Hepatocyte (in vitro differentiated cells): Measurements from ENCODE around the gene CASP14. TPM values are rescaled to one million over a fixed set of nuclear protein-coding genes. Genes with fewer than 3 reads are reported as not detected.
A peak's percentile ranks its signal among the peaks of the same experiment; 100 is the strongest.
"Not testable (repeated sequence)": the region's sequence is repeated elsewhere in the genome, so short reads cannot be mapped to it uniquely, and the experiment has no call there.

Experiments used
- DNase-seq: peaks from one replicate; pipeline ENCODE4 v3.0.0-alpha.2; 2016; ENCODE audit warnings: low spot score
- H2AFZ ChIP-seq: fragments of 200-600 bp; sonication (generic); 2 replicates; pipeline ENCODE4 v1.6.0; 2016; ENCODE audit warnings: antibody characterized with exemption, mild to moderate bottlenecking
- H3K27ac ChIP-seq: fragments of 200-600 bp; sonication (generic); 2 replicates; pipeline ENCODE4 v1.5.1; 2016; ENCODE audit warnings: mild to moderate bottlenecking
- H3K27me3 ChIP-seq: fragments of 200-600 bp; sonication (generic); 2 replicates; pipeline ENCODE4 v1.6.1; 2016
- H3K36me3 ChIP-seq: fragments of 200-600 bp; sonication (generic); replicated peaks from 2 replicates; pipeline ENCODE4 v1.5.1; 2016; ENCODE audit warnings: low read depth; ENCODE audit not compliant: insufficient read depth
- H3K4me1 ChIP-seq: fragments of 200-600 bp; sonication (generic); 2 replicates; pipeline ENCODE4 v1.5.1; 2016; ENCODE audit warnings: mild to moderate bottlenecking, moderate library complexity; ENCODE audit not compliant: insufficient read depth
- H3K4me2 ChIP-seq: fragments of 200-600 bp; sonication (generic); 2 replicates; pipeline ENCODE4 v1.6.0; 2016
- H3K4me3 ChIP-seq: fragments of 200-600 bp; sonication (generic); 2 replicates; pipeline ENCODE4 v1.5.1; 2016; ENCODE audit warnings: mild to moderate bottlenecking
- H3K79me2 ChIP-seq: fragments of 200-600 bp; sonication (generic); 2 replicates; pipeline ENCODE4 v1.6.0; 2017; ENCODE audit warnings: mild to moderate bottlenecking
- H3K9me2 ChIP-seq: fragments of 200-600 bp; sonication (generic); replicated peaks from 2 replicates; pipeline ENCODE4 v1.6.0; 2017; ENCODE audit warnings: mild to moderate bottlenecking; ENCODE audit not compliant: insufficient read depth
- H3K9me3 ChIP-seq: fragments of 200-600 bp; sonication (generic); 2 replicates; pipeline ENCODE4 v1.5.1; 2016; ENCODE audit warnings: low read depth, mild to moderate bottlenecking
- H4K20me1 ChIP-seq: fragments of 200-600 bp; sonication (generic); 2 replicates; pipeline ENCODE4 v1.6.0; 2016; ENCODE audit warnings: mild to moderate bottlenecking; ENCODE audit not compliant: insufficient read depth, poor library complexity, severe bottlenecking
- EZH2 ChIP-seq: fragments of 200-600 bp; sonication (generic); IDR thresholded peaks from 2 replicates; pipeline ENCODE4 v1.6.1; 2016; ENCODE audit warnings: antibody characterized with exemption, mild to moderate bottlenecking, borderline replicate concordance
- EZH2phosphoT487 ChIP-seq: fragments of 200-600 bp; sonication (generic); IDR thresholded peaks from one replicate; pipeline ENCODE4 v1.6.1; 2018; ENCODE audit warnings: antibody characterized with exemption, mild to moderate bottlenecking, low read depth, moderate library complexity; ENCODE audit not compliant: unreplicated experiment, severe bottlenecking
- WGBS: methylation state at CpG from one replicate; pipeline ENCODE4 v1.1.6; 2016; ENCODE audit warnings: low lambda C conversion rate; ENCODE audit errors: missing lambda C conversion rate; 5-methylcytosine and 5-hydroxymethylcytosine counted together
- polyA plus RNA-seq: library from polyadenylated mRNA; unstranded; fragments of >200 nt; fragmentation: Nextera tagmentation; extraction: Ambion mirVana; gene quantifications from 2 replicates; pipeline ENCODE4 v1.2.1, GENCODE V29; 2016
- total RNA-seq: library from RNA; depleted of rRNA; stranded (reverse); fragments of >200 nt; gene quantifications from 2 replicates; pipeline ENCODE4 v1.2.3, GENCODE V29; 2014
- TF ChIP-seq, protein P1 (sequence below): fragments of 200-600 bp; sonication (generic); IDR thresholded peaks from 2 replicates; pipeline ENCODE4 v1.5.1; 2016; ENCODE audit warnings: antibody characterized with exemption, mild to moderate bottlenecking; ENCODE audit not compliant: poor library complexity

CASP14 gene
- total and polyA plus RNA-seq, 2 experiments from 2014 or later = not detected

- no peak overlapping the region for H3K27ac ChIP-seq
- no peak overlapping the region for H3K4me2 ChIP-seq
- H3K79me2 ChIP-seq = no peaks in the 10 kb centered on the region
- H3K4me3 ChIP-seq = no peak overlapping the region
- 81% methylated on average over 11 of the region's 11 CpGs for WGBS
- no peaks in the 10 kb centered on the region for H3K9me3 ChIP-seq
- no peaks in the 10 kb centered on the region for H3K9me2 ChIP-seq
- no peaks in the 10 kb centered on the region for H3K36me3 ChIP-seq
- no peak overlapping the region for H2AFZ ChIP-seq
- no peaks in the 10 kb centered on the region for H3K4me1 ChIP-seq
- DNase-seq = no peak
- peaks cover 29% of the 10 kb centered on the region for H3K27me3 ChIP-seq
- H4K20me1 ChIP-seq = no peaks in the 10 kb centered on the region
- no peak for TF ChIP-seq EZH2phosphoT487
- TF ChIP-seq, protein P1, sequence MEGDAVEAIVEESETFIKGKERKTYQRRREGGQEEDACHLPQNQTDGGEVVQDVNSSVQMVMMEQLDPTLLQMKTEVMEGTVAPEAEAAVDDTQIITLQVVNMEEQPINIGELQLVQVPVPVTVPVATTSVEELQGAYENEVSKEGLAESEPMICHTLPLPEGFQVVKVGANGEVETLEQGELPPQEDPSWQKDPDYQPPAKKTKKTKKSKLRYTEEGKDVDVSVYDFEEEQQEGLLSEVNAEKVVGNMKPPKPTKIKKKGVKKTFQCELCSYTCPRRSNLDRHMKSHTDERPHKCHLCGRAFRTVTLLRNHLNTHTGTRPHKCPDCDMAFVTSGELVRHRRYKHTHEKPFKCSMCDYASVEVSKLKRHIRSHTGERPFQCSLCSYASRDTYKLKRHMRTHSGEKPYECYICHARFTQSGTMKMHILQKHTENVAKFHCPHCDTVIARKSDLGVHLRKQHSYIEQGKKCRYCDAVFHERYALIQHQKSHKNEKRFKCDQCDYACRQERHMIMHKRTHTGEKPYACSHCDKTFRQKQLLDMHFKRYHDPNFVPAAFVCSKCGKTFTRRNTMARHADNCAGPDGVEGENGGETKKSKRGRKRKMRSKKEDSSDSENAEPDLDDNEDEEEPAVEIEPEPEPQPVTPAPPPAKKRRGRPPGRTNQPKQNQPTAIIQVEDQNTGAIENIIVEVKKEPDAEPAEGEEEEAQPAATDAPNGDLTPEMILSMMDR = no peak
- TF ChIP-seq EZH2 = no peak
These were observed 37.9 kb downstream of the CASP14 start for GRCh38 chr19:15087182-15087581.

- H3K36me3 ChIP-seq = no peaks in the 10 kb centered on the region
- TF ChIP-seq, protein P1 = peak; percentile 64
- no peak for TF ChIP-seq EZH2phosphoT487
- TF ChIP-seq EZH2 = no peak
- H3K9me2 ChIP-seq = no peaks in the 10 kb centered on the region
- no peaks in the 10 kb centered on the region for H4K20me1 ChIP-seq
- H3K4me3 ChIP-seq = no peak overlapping the region
- DNase-seq = peak; percentile 82
- H2AFZ ChIP-seq = no peak overlapping the region
- H3K9me3 ChIP-seq = no peaks in the 10 kb centered on the region
- H3K27ac ChIP-seq = no peak overlapping the region
- no peaks in the 10 kb centered on the region for H3K79me2 ChIP-seq
- H3K4me2 ChIP-seq = peak overlapping the region; percentile 62
- WGBS = 35% methylated on average over 13 of the region's 13 CpGs
- no peaks in the 10 kb centered on the region for H3K4me1 ChIP-seq
- H3K27me3 ChIP-seq = peaks cover 12% of the 10 kb centered on the region
These were observed 42.9 kb downstream of the CASP14 start for GRCh38 chr19:15091918-15092753.

- H2AFZ ChIP-seq = no peak overlapping the region
- no peaks in the 10 kb centered on the region for H3K4me1 ChIP-seq
- no peaks in the 10 kb centered on the region for H3K9me3 ChIP-seq
- H3K27ac ChIP-seq = no peak overlapping the region
- WGBS = 94% methylated on average over 2 of the region's 2 CpGs
- H4K20me1 ChIP-seq = no peaks in the 10 kb centered on the region
- no peaks in the 10 kb centered on the region for H3K79me2 ChIP-seq
- no peaks in the 10 kb centered on the region for H3K36me3 ChIP-seq
- no peak overlapping the region for H3K4me2 ChIP-seq
- TF ChIP-seq EZH2 (no peak), EZH2phosphoT487 (no peak)
- peaks cover 3% of the 10 kb centered on the region for H3K27me3 ChIP-seq
- H3K9me2 ChIP-seq = no peaks in the 10 kb centered on the region
- no peak overlapping the region for H3K4me3 ChIP-seq
- no peak for DNase-seq
These were observed 43.7 kb downstream of the CASP14 start for GRCh38 chr19:15093001-15093400.

- no peak for DNase-seq
- no peak for TF ChIP-seq EZH2
- TF ChIP-seq EZH2phosphoT487 = no peak
- TF ChIP-seq, protein P1 = no peak
- Histone ChIP-seq H3K27me3 (no peaks in the 10 kb centered on the region), H3K4me3 (no peak overlapping the region), H3K4me2 (no peak overlapping the region), H3K9me3 (no peaks in the 10 kb centered on the region), H2AFZ (no peak overlapping the region), H3K4me1 (no peaks in the 10 kb centered on the region), H3K36me3 (no peaks in the 10 kb centered on the region), H3K79me2 (no peaks in the 10 kb centered on the region), H3K27ac (no peak overlapping the region), H3K9me2 (no peaks in the 10 kb centered on the region), H4K20me1 (no peaks in the 10 kb centered on the region)
- WGBS = 73% methylated on average over 3 of the region's 3 CpGs
These were observed 46.9 kb downstream of the CASP14 start for GRCh38 chr19:15096223-15096622.

DNA sequence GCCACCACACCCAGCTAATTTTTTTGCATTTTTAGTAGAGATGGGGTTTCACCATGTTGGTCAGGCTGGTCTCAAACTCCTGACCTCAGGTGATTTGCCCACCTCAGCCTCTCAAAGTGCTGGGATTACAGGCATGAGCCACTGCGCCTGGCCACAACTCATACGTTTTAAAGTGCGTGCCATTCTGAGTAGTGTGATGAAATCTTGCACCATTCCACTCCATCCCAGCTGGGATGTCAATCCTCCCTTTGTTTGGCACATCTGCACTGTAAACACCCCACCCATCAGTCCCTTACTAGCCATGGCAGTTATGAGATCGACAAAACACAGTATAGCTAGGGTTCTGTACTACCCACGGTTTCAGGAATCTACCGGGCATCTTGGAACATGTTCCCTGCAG, 48.7 kb downstream of the CASP14 start:
- not testable (repeated sequence) for H3K27me3 ChIP-seq, H3K4me3 ChIP-seq, H3K9me3 ChIP-seq, H3K79me2 ChIP-seq, H3K4me1 ChIP-seq, H3K27ac ChIP-seq, H3K36me3 ChIP-seq, H2AFZ ChIP-seq, H3K4me2 ChIP-seq, H4K20me1 ChIP-seq, H3K9me2 ChIP-seq, DNase-seq
- WGBS = 82% methylated on average over 6 of the region's 6 CpGs
